Measurements from ENCODE around the gene DLG5. TPM values are rescaled to one million over a fixed set of nuclear protein-coding genes. Genes with fewer than 3 reads are reported as not detected.
A peak's percentile ranks its signal among the peaks of the same experiment; 100 is the strongest.

DLG5 gene, protein sequence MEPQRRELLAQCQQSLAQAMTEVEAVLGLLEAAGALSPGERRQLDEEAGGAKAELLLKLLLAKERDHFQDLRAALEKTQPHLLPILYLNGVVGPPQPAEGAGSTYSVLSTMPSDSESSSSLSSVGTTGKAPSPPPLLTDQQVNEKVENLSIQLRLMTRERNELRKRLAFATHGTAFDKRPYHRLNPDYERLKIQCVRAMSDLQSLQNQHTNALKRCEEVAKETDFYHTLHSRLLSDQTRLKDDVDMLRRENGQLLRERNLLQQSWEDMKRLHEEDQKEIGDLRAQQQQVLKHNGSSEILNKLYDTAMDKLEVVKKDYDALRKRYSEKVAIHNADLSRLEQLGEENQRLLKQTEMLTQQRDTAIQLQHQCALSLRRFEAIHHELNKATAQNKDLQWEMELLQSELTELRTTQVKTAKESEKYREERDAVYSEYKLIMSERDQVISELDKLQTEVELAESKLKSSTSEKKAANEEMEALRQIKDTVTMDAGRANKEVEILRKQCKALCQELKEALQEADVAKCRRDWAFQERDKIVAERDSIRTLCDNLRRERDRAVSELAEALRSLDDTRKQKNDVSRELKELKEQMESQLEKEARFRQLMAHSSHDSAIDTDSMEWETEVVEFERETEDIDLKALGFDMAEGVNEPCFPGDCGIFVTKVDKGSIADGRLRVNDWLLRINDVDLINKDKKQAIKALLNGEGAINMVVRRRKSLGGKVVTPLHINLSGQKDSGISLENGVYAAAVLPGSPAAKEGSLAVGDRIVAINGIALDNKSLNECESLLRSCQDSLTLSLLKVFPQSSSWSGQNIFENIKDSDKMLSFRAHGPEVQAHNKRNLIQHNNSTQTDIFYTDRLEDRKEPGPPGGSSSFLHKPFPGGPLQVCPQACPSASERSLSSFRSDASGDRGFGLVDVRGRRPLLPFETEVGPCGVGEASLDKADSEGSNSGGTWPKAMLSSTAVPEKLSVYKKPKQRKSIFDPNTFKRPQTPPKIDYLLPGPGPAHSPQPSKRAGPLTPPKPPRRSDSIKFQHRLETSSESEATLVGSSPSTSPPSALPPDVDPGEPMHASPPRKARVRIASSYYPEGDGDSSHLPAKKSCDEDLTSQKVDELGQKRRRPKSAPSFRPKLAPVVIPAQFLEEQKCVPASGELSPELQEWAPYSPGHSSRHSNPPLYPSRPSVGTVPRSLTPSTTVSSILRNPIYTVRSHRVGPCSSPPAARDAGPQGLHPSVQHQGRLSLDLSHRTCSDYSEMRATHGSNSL (N-terminal part only)
- 1 to 10 TPM; 1.3 to 4.6 TPM for total RNA-seq

DNA sequence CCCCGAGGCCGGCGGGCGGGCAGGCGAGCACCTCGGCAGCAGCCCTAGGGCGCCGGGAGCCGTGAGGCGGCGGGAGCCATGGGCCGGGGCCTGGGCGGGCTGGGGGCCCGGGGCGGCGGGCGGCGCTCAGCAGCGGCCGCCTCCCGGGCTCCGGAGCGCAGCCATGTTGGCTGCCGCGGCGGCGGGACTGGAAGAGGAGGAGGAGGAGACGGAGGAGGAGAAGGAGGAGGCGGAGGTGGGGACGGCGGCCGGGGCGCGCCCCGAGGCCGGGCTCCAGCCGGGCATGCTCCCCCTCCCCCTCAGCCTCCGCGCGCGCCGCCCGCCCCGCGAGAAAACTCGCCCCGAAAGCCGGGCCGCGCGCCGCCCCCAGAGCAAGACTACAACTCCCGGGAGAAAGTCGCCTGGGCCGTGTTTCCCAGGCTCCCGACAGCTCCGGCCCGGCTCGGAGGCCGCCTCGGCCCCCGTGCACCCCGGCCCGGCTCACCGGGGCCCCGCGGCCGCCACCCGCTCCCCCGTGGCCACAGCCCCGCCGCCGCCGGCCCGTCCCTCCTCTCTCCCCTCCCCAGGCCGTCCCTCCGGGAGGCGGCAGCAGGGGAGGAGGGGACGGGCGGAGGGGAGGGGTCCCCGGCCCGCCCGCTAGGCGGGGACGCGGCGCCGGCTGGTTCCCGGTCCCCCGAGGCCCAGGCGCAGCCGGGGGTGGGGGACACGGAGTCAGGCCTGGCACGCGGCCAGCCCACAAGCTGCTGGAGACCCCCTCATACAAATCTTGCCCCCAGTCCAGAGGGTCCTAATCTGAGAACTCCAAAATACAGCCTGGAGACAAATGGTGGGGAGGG lies at the start of gene DLG5:
Gene DLG5, minus strand, starts transcription at position 190 of the 836 bp plus-strand sequence. CDS start 235 bp downstream, outside the sequence.
- ATAC-seq, result peak; percentile 66 to 70

DNA sequence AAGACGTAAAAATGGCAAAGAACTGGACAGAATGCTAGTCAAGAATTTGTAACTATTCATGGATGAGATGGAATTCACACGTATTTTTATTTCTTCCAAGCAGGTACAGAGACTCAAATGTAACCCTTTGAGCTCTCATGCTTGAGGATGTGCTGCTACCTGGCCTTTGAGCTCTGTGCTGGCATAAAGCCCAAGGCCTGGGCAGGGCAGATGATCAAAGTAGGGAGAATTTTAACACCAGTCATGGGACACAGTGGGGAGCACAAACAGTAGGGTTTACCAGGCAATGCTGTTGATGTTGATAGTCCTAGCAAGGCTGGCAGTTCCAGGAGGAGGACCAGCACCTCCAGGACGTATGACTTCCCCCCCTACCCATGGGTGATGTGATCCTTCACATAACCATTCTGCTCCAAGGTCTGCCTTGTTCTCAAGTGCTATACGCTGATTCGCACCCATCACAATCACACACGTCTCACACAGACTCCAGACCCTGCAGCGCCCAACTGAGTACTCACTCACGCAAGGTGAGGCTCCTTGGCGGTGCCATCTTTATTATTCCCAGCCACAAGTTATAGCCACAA lies 48.6 kb upstream of the DLG5 start:
- no peaks in the 10 kb centered on the region for H3K9me3 Mint-ChIP-seq
- DNase-seq (ENCODE audit: low spot score in 2 of 2), result no peak
- no peak overlapping the region for H3K27ac Mint-ChIP-seq
- no peak for ATAC-seq
- H3K36me3 Mint-ChIP-seq, result peaks cover 0 to 16% of the 10 kb centered on the region in 2 donors

More for the DNA sequence above, at the start of gene DLG5:
- no peak for DNase-seq (ENCODE audit: low spot score in 2 of 2)
- Mint-ChIP-seq H3K36me3 (peaks cover 6% of the 10 kb centered on the region in 2 donors), H3K9me3 (no peaks in the 10 kb centered on the region), H3K27ac (no peak within 1 kb of the TSS)

- Mint-ChIP-seq H3K9me3 (no peaks in the 10 kb centered on the region), H3K27ac (no peak overlapping the region), H3K36me3 (peaks cover 0 to 10% of the 10 kb centered on the region in 2 donors)
- ATAC-seq (no peak), DNase-seq (ENCODE audit: low spot score in 2 of 2) (no peak)
These were observed 48.0 kb upstream of the DLG5 start for GRCh38 chr10:77974396-77975074.

DNA sequence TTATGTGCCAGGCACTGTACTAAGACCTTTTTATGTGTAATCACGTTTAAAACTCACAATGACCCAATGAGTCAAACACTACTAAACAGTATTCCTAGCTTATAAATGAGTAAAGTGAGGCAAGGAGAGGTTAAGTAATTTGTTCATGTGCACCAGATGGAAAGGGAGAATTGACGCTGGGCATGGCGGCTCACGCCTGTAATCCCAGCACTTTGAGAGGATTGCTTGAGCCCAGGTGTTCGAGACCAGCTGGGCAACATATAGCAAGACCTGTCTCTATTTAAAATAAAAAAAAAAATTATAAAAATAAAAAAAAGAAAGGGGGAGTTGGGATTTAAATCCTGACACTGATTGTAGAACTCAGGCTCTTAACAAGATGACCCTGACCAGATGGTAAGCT lies 46.7 kb upstream of the DLG5 start:
- Mint-ChIP-seq H3K36me3 (peaks cover 0 to 9% of the 10 kb centered on the region in 2 donors), H3K9me3 (no peaks in the 10 kb centered on the region), H3K27ac (peak overlapping the region in 1 of 2 donors; percentile 54)
- DNase-seq (ENCODE audit: low spot score in 2 of 2) (no peak), ATAC-seq (no peak)

- Mint-ChIP-seq H3K9me3 (no peaks in the 10 kb centered on the region), H3K36me3 (no peaks in the 10 kb centered on the region), H3K27ac (no peak overlapping the region)
- no peak for ATAC-seq
- DNase-seq (ENCODE audit: low spot score in 2 of 2), result no peak
These were observed 45.6 kb upstream of the DLG5 start for GRCh38 chr10:77972148-77972547.

DNA sequence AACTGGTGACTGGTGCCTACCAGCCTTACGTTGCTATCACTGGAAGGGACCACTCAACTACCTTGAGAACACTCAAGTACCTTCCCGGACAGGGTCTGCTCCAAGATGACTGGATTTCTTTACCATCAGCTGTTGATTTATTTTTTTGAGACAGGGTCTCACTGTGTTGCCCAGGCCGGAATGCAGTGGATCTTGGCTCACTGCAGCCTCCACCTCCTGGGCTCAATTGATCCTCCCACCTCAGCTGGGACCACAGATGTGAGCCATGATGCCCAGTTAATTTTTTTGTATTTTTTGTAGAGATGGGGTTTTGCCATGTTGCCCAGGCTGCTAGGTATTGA lies 45.2 kb upstream of the DLG5 start:
- H3K27ac Mint-ChIP-seq, result peak overlapping the region in 1 of 2 donors; percentile 39
- DNase-seq (ENCODE audit: low spot score in 2 of 2) (no peak), ATAC-seq (no peak)
- no peaks in the 10 kb centered on the region for H3K9me3 Mint-ChIP-seq
- H3K36me3 Mint-ChIP-seq, result no peaks in the 10 kb centered on the region

GRCh38 chr10:77970869-77971803 lies 44.6 kb upstream of the DLG5 start:
- no peaks in the 10 kb centered on the region for H3K9me3 Mint-ChIP-seq
- H3K36me3 Mint-ChIP-seq, result no peaks in the 10 kb centered on the region
- peak overlapping the region in 1 of 2 donors; percentile 39 for H3K27ac Mint-ChIP-seq
- ATAC-seq (peak in 1 of 2 donors; percentile 39), DNase-seq (ENCODE audit: low spot score in 2 of 2) (no peak)

DNA sequence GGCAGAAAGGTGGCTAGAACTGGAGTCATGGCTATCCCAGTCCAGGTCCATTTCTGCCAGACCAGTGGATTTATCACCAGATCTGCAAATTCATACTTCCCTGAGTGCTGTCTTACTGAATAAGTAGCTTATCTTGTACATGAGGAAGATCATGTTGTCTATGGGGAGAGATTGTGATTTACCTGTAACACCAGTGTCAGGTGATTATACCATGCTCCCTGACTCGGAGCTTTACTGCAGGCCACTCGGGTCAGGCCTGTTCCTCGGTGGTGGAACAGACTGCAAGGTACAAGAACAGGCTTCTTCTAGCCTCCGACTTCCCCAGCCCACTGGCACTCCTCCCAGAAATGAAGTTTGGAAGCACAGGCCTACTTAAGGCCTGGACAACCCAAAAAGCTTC lies 42.6 kb upstream of the DLG5 start:
- DNase-seq (ENCODE audit: low spot score in 2 of 2), result no peak
- H3K27ac Mint-ChIP-seq, result no peak overlapping the region
- H3K9me3 Mint-ChIP-seq, result peaks cover 0 to 4% of the 10 kb centered on the region in 2 donors
- ATAC-seq, result no peak
- H3K36me3 Mint-ChIP-seq, result no peaks in the 10 kb centered on the region

GRCh38 chr10:77967611-77968022 lies 41.1 kb upstream of the DLG5 start:
- no peak overlapping the region for H3K27ac Mint-ChIP-seq
- no peaks in the 10 kb centered on the region for H3K36me3 Mint-ChIP-seq
- no peak for DNase-seq (ENCODE audit: low spot score in 2 of 2)
- no peak for ATAC-seq
- H3K9me3 Mint-ChIP-seq, result peaks cover 0 to 4% of the 10 kb centered on the region in 2 donors

GRCh38 chr10:77965294-77965693 lies 38.7 kb upstream of the DLG5 start:
- H3K9me3 Mint-ChIP-seq, result peaks cover 0 to 4% of the 10 kb centered on the region in 2 donors
- no peaks in the 10 kb centered on the region for H3K36me3 Mint-ChIP-seq
- no peak overlapping the region for H3K27ac Mint-ChIP-seq
- no peak for DNase-seq (ENCODE audit: low spot score in 2 of 2)
- ATAC-seq, result peak in 1 of 2 donors; percentile 54

- ATAC-seq (no peak), DNase-seq (ENCODE audit: low spot score in 2 of 2) (no peak)
- Mint-ChIP-seq H3K36me3 (no peaks in the 10 kb centered on the region), H3K27ac (no peak overlapping the region), H3K9me3 (peaks cover 0 to 4% of the 10 kb centered on the region in 2 donors)
These were observed 38.3 kb upstream of the DLG5 start for GRCh38 chr10:77964811-77965210.

DNA sequence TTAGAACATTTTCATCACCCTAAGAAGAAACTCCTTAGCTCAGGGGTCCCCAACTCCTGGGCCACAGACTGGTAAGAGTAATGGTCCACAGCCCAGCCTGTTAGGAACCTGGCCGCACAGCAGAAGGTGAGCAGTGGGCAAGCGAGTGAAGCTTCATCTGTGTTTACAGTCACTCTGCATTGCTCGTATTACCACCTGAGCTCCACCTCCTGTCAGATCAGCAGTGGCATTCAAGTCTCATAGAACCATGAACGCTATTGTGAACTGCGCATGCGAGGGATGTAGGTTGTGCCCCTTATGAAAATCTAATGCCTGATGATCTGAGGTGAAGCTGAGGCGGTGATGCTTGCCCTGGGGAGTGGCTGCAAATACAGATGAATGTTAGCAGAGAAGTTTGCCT lies 37.3 kb upstream of the DLG5 start:
- ATAC-seq (no peak), DNase-seq (ENCODE audit: low spot score in 2 of 2) (no peak)
- H3K36me3 Mint-ChIP-seq, result no peaks in the 10 kb centered on the region
- peaks cover 0 to 4% of the 10 kb centered on the region in 2 donors for H3K9me3 Mint-ChIP-seq
- H3K27ac Mint-ChIP-seq, result no peak overlapping the region

DNA sequence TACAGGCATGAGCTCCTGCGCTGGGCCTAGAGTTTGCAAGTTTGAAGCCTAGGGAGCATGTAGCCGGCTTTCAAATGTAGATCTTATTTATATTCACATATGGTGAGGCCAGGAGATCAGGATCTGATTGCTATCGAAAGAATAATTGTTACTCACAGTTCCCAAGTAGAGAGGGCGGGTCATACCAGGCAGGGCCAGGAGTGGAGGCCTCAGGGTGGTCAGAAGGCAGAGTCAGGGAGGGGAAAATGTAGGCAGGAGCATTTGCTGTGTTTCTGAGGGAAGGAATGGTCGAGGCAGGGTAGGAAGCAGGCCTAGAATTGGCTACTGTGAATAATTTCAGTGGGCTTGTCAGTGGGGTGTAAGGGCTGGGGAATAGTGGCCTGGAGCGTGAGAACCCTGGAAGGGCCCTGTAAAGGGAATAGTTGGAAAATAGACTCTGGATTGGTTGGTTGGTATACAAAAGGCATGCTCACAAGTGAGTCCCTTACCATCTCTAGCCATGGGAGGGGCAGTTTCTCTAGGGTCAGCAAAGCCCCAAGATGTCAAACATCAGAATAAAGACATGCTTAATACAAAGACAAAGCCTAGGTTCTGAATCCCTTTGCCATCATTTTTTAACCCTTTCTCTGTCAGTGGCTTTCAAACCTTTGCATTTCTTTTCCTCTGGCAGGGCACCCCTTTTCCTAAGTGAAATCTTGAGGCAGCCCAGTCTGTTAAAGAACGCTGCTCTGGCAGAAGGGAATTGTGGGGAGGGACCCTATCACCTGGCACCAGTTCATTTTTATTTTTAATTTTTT lies 36.0 kb upstream of the DLG5 start:
- DNase-seq (ENCODE audit: low spot score in 2 of 2) (no peak), ATAC-seq (no peak)
- no peaks in the 10 kb centered on the region for H3K36me3 Mint-ChIP-seq
- no peak overlapping the region for H3K27ac Mint-ChIP-seq
- H3K9me3 Mint-ChIP-seq, result peaks cover 0 to 4% of the 10 kb centered on the region in 2 donors
